ENCODE measurements around the gene LDLRAD2.
A peak's percentile ranks its signal among the peaks of the same experiment; 100 is the strongest.
"Not testable (repeated sequence)": the region's sequence is repeated elsewhere in the genome, so short reads cannot be mapped to it uniquely, and the experiment has no call there.

The LDLRAD2 gene

DNA sequence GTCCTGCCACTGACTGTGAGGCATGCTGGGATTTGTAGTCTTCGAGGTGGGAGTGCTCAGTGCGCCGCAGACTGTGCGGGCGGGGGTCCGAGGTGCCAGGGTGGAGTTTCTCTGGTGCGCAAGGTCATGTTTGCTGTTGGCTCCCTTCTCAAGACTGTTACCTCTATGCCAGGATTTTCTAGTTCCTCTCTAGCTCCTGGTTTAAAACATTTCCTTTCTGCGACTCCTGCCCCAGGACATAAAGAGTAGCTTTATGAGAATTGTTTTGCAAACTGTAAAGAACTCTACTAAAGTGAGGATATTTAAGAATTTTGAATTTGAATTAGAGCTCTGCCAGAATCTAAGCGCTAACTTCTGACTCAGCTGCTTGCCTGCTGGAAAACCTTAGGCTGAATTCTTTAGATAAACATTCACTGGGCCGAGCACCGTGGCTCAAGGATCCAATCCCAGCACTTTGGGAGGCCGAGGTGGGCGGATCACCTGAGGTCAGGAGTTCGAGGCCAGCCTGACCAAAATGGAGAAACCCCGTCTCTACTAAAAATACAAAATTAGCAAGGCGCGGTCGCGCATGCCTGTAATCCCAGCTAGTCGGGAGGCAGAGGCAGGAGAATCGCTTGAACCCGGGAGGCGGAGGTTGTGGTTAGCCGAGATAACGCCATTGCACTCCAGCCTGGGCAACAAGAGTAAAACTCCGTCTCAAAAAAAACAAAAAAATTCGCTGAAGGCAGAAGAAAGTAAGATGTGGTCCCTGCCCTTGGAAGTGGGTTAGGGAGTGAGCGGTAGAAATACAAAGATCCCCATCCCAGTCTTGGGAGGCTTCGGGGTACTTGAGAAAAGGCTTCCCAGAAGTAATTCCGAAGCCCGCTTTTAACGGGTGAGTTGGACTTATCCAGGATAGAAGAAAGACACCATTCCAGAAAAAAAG, 28.1 kb upstream of the LDLRAD2 start:
- H3K36me3 ChIP-seq (ENCODE audit: control insufficient read depth in 4 of 4, insufficient read depth in 4 of 4, low read length in 3 of 4): no peaks in the 10 kb centered on the region
- 72% methylated on average over 31 of the region's 32 CpGs for WGBS (ENCODE audit: insufficient coverage)
- ChIA-PET CTCF (interaction anchor here (1.0 kb wide), 2 partner anchors 31 to 49 kb away, joined by 3 read pairs; no protein-coding TSS in a partner anchor), POLR2A (interaction anchor here (0.5 to 1.2 kb wide), 4 partner anchors 8 to 988 kb away, joined by 3 to 7 read pairs (median 4); partner anchors contain the start of gene HSPG2)
- DNase-seq: no peak
- peaks cover 9 to 29% (median 20%) of the 10 kb centered on the region in 4 experiments for H3K4me1 ChIP-seq (ENCODE audit: control extremely low read depth in 1 of 4, control insufficient read depth in 4 of 4, insufficient read depth in 4 of 4, low read length in 3 of 4)
- H3K4me3 ChIP-seq (ENCODE audit: control insufficient read depth in 1 of 7, extremely low read depth in 1 of 7, insufficient read depth in 4 of 7, low read depth in 2 of 7, low read length in 6 of 7): peak overlapping the region; percentile 94 to 100 (median 96)
- H3K27me3 ChIP-seq (replicated peaks in 2 of 5; ENCODE audit: control insufficient read depth in 4 of 5, insufficient read depth in 5 of 5, low read length in 4 of 5): no peaks in the 10 kb centered on the region
- no peaks in the 10 kb centered on the region for H3K9me3 ChIP-seq (ENCODE audit: control extremely low read depth in 1 of 5, control insufficient read depth in 4 of 5, insufficient read depth in 2 of 5, low read depth in 1 of 5, low read length in 4 of 5)
- H3K27ac ChIP-seq (ENCODE audit: insufficient read depth in 1 of 2, low read depth in 1 of 2, low read length in 2 of 2, poor library complexity in 1 of 2, severe bottlenecking in 2 of 2): peak overlapping the region; percentile 99 to 100

DNA sequence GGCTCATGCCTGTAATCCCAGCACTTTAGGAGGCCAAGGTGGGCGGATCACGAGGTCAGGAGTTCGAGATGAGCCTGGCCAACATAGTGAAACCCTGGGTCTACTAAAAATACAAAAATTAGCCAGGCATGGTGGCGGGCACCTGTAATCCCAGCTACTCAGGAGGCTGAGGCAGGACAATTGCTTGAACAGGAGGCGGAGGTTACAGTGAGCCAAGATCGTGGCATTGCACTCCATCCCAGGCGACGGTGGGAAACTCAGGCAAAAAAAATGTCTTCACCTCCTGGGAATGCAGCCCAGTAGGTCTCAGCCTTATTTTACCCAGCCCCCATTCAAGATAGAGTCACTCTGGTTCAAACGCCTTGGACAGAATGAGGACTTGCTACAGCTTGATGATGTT, 26.3 kb upstream of the LDLRAD2 start:
- 99% methylated on average over 9 of the region's 9 CpGs for WGBS (ENCODE audit: insufficient coverage)
- CTCF ChIA-PET: interaction anchor here (1.3 to 1.6 kb wide), 2 partner anchors 20 to 35 kb away, joined by 3 to 4 read pairs; no protein-coding TSS in a partner anchor
- H3K27me3 ChIP-seq (replicated peaks in 2 of 5; ENCODE audit: control insufficient read depth in 4 of 5, insufficient read depth in 5 of 5, low read length in 4 of 5); H3K27ac ChIP-seq (ENCODE audit: insufficient read depth in 1 of 2, low read depth in 1 of 2, low read length in 2 of 2, poor library complexity in 1 of 2, severe bottlenecking in 2 of 2); H3K9me3 ChIP-seq (ENCODE audit: control extremely low read depth in 1 of 5, control insufficient read depth in 4 of 5, insufficient read depth in 2 of 5, low read depth in 1 of 5, low read length in 4 of 5); H3K36me3 ChIP-seq (ENCODE audit: control insufficient read depth in 4 of 4, insufficient read depth in 4 of 4, low read length in 3 of 4); POLR2A ChIA-PET; DNase-seq; H3K4me3 ChIP-seq (ENCODE audit: control insufficient read depth in 1 of 7, extremely low read depth in 1 of 7, insufficient read depth in 4 of 7, low read depth in 2 of 7, low read length in 6 of 7): not testable (repeated sequence)
- peaks cover 3 to 17% (median 15%) of the 10 kb centered on the region in 4 experiments for H3K4me1 ChIP-seq (ENCODE audit: control extremely low read depth in 1 of 4, control insufficient read depth in 4 of 4, insufficient read depth in 4 of 4, low read length in 3 of 4)

- no peak for DNase-seq
- CTCF ChIA-PET: interaction anchor here (1.6 kb wide), 1 partner anchor 34 kb away, joined by 4 read pairs; no protein-coding TSS in a partner anchor
- H3K4me1 ChIP-seq (ENCODE audit: control extremely low read depth in 1 of 4, control insufficient read depth in 4 of 4, insufficient read depth in 4 of 4, low read length in 3 of 4): peaks cover 2 to 16% (median 10%) of the 10 kb centered on the region in 4 experiments
- no peak overlapping the region for H3K27ac ChIP-seq (ENCODE audit: insufficient read depth in 1 of 2, low read depth in 1 of 2, low read length in 2 of 2, poor library complexity in 1 of 2, severe bottlenecking in 2 of 2)
- H3K4me3 ChIP-seq (ENCODE audit: control insufficient read depth in 1 of 7, extremely low read depth in 1 of 7, insufficient read depth in 4 of 7, low read depth in 2 of 7, low read length in 6 of 7): no peak overlapping the region
- H3K9me3 ChIP-seq (ENCODE audit: control extremely low read depth in 1 of 5, control insufficient read depth in 4 of 5, insufficient read depth in 2 of 5, low read depth in 1 of 5, low read length in 4 of 5): no peaks in the 10 kb centered on the region
- no peaks in the 10 kb centered on the region for H3K36me3 ChIP-seq (ENCODE audit: control insufficient read depth in 4 of 4, insufficient read depth in 4 of 4, low read length in 3 of 4)
- 100% methylated on average over 2 of the region's 2 CpGs for WGBS (ENCODE audit: insufficient coverage)
- POLR2A ChIA-PET: no interaction called here
- no peaks in the 10 kb centered on the region for H3K27me3 ChIP-seq (replicated peaks in 2 of 5; ENCODE audit: control insufficient read depth in 4 of 5, insufficient read depth in 5 of 5, low read length in 4 of 5)
Measured at GRCh38 chr1:21786640-21787039, 25.4 kb upstream of the LDLRAD2 start.

DNA sequence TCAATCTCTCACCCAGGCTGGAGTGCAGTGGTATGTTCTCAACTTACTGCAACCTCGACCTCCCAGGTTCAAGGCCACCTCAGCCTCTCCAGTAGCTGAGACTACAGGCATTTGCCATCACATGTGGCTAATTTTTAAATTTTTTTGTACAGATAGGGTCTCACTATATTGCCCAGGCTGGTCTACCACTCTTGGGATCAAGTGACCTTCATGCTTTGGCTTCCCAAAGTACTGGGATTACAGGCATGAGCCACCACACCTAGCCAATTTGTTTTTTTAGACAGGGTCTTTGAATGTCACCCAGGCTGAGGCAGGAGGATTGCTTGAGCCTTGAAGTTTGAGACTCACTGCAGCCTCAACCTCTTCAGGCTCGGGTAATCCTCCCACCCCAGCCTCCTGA, 19.0 kb upstream of the LDLRAD2 start:
- Histone ChIP-seq H3K9me3 (ENCODE audit: control extremely low read depth in 1 of 5, control insufficient read depth in 4 of 5, insufficient read depth in 2 of 5, low read depth in 1 of 5, low read length in 4 of 5) (peaks cover 3 to 10% (median 8%) of the 10 kb centered on the region in 5 experiments), H3K36me3 (ENCODE audit: control insufficient read depth in 4 of 4, insufficient read depth in 4 of 4, low read length in 3 of 4) (no peaks in the 10 kb centered on the region), H3K4me1 (ENCODE audit: control extremely low read depth in 1 of 4, control insufficient read depth in 4 of 4, insufficient read depth in 4 of 4, low read length in 3 of 4) (peaks cover 0 to 11% (median 1%) of the 10 kb centered on the region in 4 experiments), H3K4me3 (ENCODE audit: control insufficient read depth in 1 of 7, extremely low read depth in 1 of 7, insufficient read depth in 4 of 7, low read depth in 2 of 7, low read length in 6 of 7) (no peak overlapping the region), H3K27ac (ENCODE audit: insufficient read depth in 1 of 2, low read depth in 1 of 2, low read length in 2 of 2, poor library complexity in 1 of 2, severe bottlenecking in 2 of 2) (no peak overlapping the region), H3K27me3 (replicated peaks in 2 of 5; ENCODE audit: control insufficient read depth in 4 of 5, insufficient read depth in 5 of 5, low read length in 4 of 5) (no peaks in the 10 kb centered on the region)
- no peak for DNase-seq
- WGBS (ENCODE audit: insufficient coverage): 80% methylated on average over 1 of the region's 2 CpGs
- CTCF ChIA-PET: no interaction called here
- POLR2A ChIA-PET: no interaction called here

GRCh38 chr1:21794656-21795055, 17.4 kb upstream of the LDLRAD2 start:
- POLR2A ChIA-PET: no interaction called here
- H3K9me3 ChIP-seq (ENCODE audit: control extremely low read depth in 1 of 5, control insufficient read depth in 4 of 5, insufficient read depth in 2 of 5, low read depth in 1 of 5, low read length in 4 of 5): peaks cover 3 to 10% (median 8%) of the 10 kb centered on the region in 5 experiments
- H3K27ac ChIP-seq (ENCODE audit: insufficient read depth in 1 of 2, low read depth in 1 of 2, low read length in 2 of 2, poor library complexity in 1 of 2, severe bottlenecking in 2 of 2): no peak overlapping the region
- CTCF ChIA-PET: interaction anchor here (1.0 kb wide), 1 partner anchor 17 kb away, joined by 6 read pairs; no protein-coding TSS in a partner anchor
- 92% methylated on average over 2 of the region's 2 CpGs for WGBS (ENCODE audit: insufficient coverage)
- peaks cover 0 to 11% (median 2%) of the 10 kb centered on the region in 4 experiments for H3K4me1 ChIP-seq (ENCODE audit: control extremely low read depth in 1 of 4, control insufficient read depth in 4 of 4, insufficient read depth in 4 of 4, low read length in 3 of 4)
- no peaks in the 10 kb centered on the region for H3K36me3 ChIP-seq (ENCODE audit: control insufficient read depth in 4 of 4, insufficient read depth in 4 of 4, low read length in 3 of 4)
- no peaks in the 10 kb centered on the region for H3K27me3 ChIP-seq (replicated peaks in 2 of 5; ENCODE audit: control insufficient read depth in 4 of 5, insufficient read depth in 5 of 5, low read length in 4 of 5)
- DNase-seq: no peak
- no peak overlapping the region for H3K4me3 ChIP-seq (ENCODE audit: control insufficient read depth in 1 of 7, extremely low read depth in 1 of 7, insufficient read depth in 4 of 7, low read depth in 2 of 7, low read length in 6 of 7)

DNA sequence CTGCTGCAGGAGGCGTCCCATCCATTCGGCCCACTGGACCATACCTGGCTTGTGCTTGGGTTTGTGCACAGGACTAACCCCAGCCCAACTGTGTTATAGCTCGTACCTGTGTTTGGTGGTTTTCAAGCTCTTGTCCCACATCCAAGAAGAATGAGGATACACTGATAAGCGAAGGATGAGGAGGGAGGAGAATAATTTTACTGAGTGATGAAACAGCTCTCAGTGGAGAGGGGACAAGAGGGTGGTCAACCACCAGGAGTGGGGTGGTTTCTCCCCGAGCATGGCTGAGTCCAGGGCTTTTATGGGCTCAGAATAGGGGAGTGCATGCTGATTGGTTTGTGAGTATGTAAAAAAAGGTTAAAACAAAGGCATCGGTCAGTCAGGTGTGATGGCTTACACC, 17.0 kb upstream of the LDLRAD2 start:
- Histone ChIP-seq H3K36me3 (ENCODE audit: control insufficient read depth in 4 of 4, insufficient read depth in 4 of 4, low read length in 3 of 4) (no peaks in the 10 kb centered on the region), H3K4me3 (ENCODE audit: control insufficient read depth in 1 of 7, extremely low read depth in 1 of 7, insufficient read depth in 4 of 7, low read depth in 2 of 7, low read length in 6 of 7) (no peak overlapping the region), H3K9me3 (ENCODE audit: control extremely low read depth in 1 of 5, control insufficient read depth in 4 of 5, insufficient read depth in 2 of 5, low read depth in 1 of 5, low read length in 4 of 5) (peaks cover 3 to 10% (median 8%) of the 10 kb centered on the region in 5 experiments), H3K27ac (ENCODE audit: insufficient read depth in 1 of 2, low read depth in 1 of 2, low read length in 2 of 2, poor library complexity in 1 of 2, severe bottlenecking in 2 of 2) (no peak overlapping the region), H3K4me1 (ENCODE audit: control extremely low read depth in 1 of 4, control insufficient read depth in 4 of 4, insufficient read depth in 4 of 4, low read length in 3 of 4) (peaks cover 0 to 11% (median 3%) of the 10 kb centered on the region in 4 experiments), H3K27me3 (replicated peaks in 2 of 5; ENCODE audit: control insufficient read depth in 4 of 5, insufficient read depth in 5 of 5, low read length in 4 of 5) (no peaks in the 10 kb centered on the region)
- 95% methylated on average over 6 of the region's 6 CpGs for WGBS (ENCODE audit: insufficient coverage)
- DNase-seq: no peak
- ChIA-PET CTCF (interaction anchor here (1.0 kb wide), 1 partner anchor 18 kb away, joined by 6 read pairs; no protein-coding TSS in a partner anchor), POLR2A (no interaction called here)

DNA sequence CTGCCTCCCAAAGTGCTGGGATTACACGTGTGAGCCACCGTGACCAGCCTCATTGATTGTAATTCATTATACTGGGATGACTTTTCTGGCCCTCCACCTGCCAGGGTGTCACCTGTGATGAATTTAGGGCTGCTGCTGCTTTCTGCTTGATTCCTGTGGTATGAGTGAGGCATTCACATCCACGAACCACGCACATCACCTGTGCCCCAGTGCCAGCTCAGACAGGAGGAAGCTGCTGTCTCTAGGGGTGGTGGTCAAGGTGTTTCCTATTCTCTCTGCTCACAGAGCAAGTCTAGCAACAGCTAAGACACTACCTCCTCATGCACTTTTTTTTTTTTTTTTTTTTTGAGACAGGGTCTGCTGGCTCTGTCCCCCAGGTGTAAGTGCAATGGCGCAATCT, 12.3 kb upstream of the LDLRAD2 start:
- ChIA-PET CTCF (interaction anchor here (1.4 kb wide), 1 partner anchor 71 kb away, joined by 3 read pairs; no protein-coding TSS in a partner anchor), POLR2A (no interaction called here)
- Histone ChIP-seq H3K4me1 (ENCODE audit: control extremely low read depth in 1 of 4, control insufficient read depth in 4 of 4, insufficient read depth in 4 of 4, low read length in 3 of 4) (peaks cover 0 to 2% (median 0%) of the 10 kb centered on the region in 4 experiments), H3K27ac (ENCODE audit: insufficient read depth in 1 of 2, low read depth in 1 of 2, low read length in 2 of 2, poor library complexity in 1 of 2, severe bottlenecking in 2 of 2) (no peak overlapping the region), H3K4me3 (ENCODE audit: control insufficient read depth in 1 of 7, extremely low read depth in 1 of 7, insufficient read depth in 4 of 7, low read depth in 2 of 7, low read length in 6 of 7) (no peak overlapping the region), H3K36me3 (ENCODE audit: control insufficient read depth in 4 of 4, insufficient read depth in 4 of 4, low read length in 3 of 4) (no peaks in the 10 kb centered on the region), H3K27me3 (replicated peaks in 2 of 5; ENCODE audit: control insufficient read depth in 4 of 5, insufficient read depth in 5 of 5, low read length in 4 of 5) (no peaks in the 10 kb centered on the region), H3K9me3 (ENCODE audit: control extremely low read depth in 1 of 5, control insufficient read depth in 4 of 5, insufficient read depth in 2 of 5, low read depth in 1 of 5, low read length in 4 of 5) (peaks cover 3 to 8% (median 6%) of the 10 kb centered on the region in 5 experiments)
- DNase-seq: no peak
- 92% methylated on average over 4 of the region's 5 CpGs for WGBS (ENCODE audit: insufficient coverage)
